NT2/D1 (cell line): ENCODE measurements around the gene LMNTD2.

Experiments used
- SUZ12 ChIP-seq: IDR thresholded peaks from 2 replicates; pipeline ENCODE4 v1.6.1; 2011; ENCODE audit not compliant: insufficient read length, insufficient read depth; ENCODE audit errors: extremely low read depth
- YY1 ChIP-seq: IDR thresholded peaks from 2 replicates; pipeline ENCODE4 v1.6.1; 2011; ENCODE audit not compliant: insufficient read length, insufficient read depth
- ZNF274 ChIP-seq: IDR thresholded peaks from 2 replicates; pipeline ENCODE4 v1.6.1; 2011; ENCODE audit warnings: mild to moderate bottlenecking, low read depth, low read length

- no peak for TF ChIP-seq YY1
- no peak for TF ChIP-seq ZNF274
- no peak for TF ChIP-seq SUZ12
Measured at GRCh38 chr11:515131-515530, 45.4 kb downstream of the LMNTD2 start.
